DOHH2 (cell line): ENCODE data around the gene FMO1.
"Not testable (repeated sequence)": the region's sequence is repeated elsewhere in the genome, so short reads cannot be mapped to it uniquely, and the experiment has no call there.

Experiments used
- H3F3A ChIP-seq: fragments of 200-600 bp; sonication (generic), shearing (Covaris generic); 2 replicates; pipeline ENCODE4 v1.6.0; 2016; ENCODE audit warnings: antibody characterized with exemption, mild to moderate bottlenecking; ENCODE audit not compliant: control insufficient read depth, insufficient read depth
- H3K27ac ChIP-seq: fragments of 200-600 bp; sonication (generic); 2 replicates; pipeline ENCODE4 v1.5.1; 2014; ENCODE audit warnings: low read depth, mild to moderate bottlenecking, low read length, moderate library complexity
- H3K27me3 ChIP-seq: fragments of 200-600 bp; sonication (generic); 2 replicates; pipeline ENCODE4 v1.6.1; 2014; ENCODE audit warnings: mild to moderate bottlenecking, low read length, mixed read lengths; ENCODE audit not compliant: control insufficient read depth
- H3K36me3 ChIP-seq: fragments of 200-600 bp; sonication (generic); 2 replicates; pipeline ENCODE4 v1.6.1; 2014; ENCODE audit warnings: mild to moderate bottlenecking, low read length, moderate library complexity, mixed read lengths; ENCODE audit not compliant: control insufficient read depth
- H3K4me1 ChIP-seq: fragments of 200-600 bp; sonication (generic); 2 replicates; pipeline ENCODE4 v1.6.1; 2014; ENCODE audit warnings: mild to moderate bottlenecking, low read length, mixed read lengths; ENCODE audit not compliant: control insufficient read depth
- H3K4me2 ChIP-seq: fragments of 200-600 bp; sonication (generic); 2 replicates; pipeline ENCODE4 v1.6.0; 2014; ENCODE audit warnings: mild to moderate bottlenecking, low read length, moderate library complexity
- H3K4me3 ChIP-seq: fragments of 200-600 bp; sonication (generic); 2 replicates; pipeline ENCODE4 v1.5.1; 2014; ENCODE audit warnings: mild to moderate bottlenecking, low read length, mixed read lengths
- H3K79me2 ChIP-seq: fragments of 200-600 bp; sonication (generic); 2 replicates; pipeline ENCODE4 v1.6.1; 2014; ENCODE audit warnings: mild to moderate bottlenecking, low read length, mixed read lengths; ENCODE audit not compliant: control insufficient read depth
- H3K9me2 ChIP-seq: fragments of 200-600 bp; sonication (generic); replicated peaks from 2 replicates; pipeline ENCODE4 v1.6.1; 2014; ENCODE audit warnings: mild to moderate bottlenecking, low read length, mixed read lengths; ENCODE audit not compliant: control insufficient read depth
- H3K9me3 ChIP-seq: fragments of 200-600 bp; sonication (generic); 2 replicates; pipeline ENCODE4 v1.6.1; 2014; ENCODE audit warnings: antibody characterized with exemption, low read length, mixed read lengths; ENCODE audit not compliant: control insufficient read depth, insufficient read depth
- H4K20me1 ChIP-seq: fragments of 200-600 bp; sonication (generic); 2 replicates; pipeline ENCODE4 v1.6.0; 2014; ENCODE audit warnings: low read depth, mild to moderate bottlenecking, antibody characterized with exemption, low read length, moderate library complexity; ENCODE audit not compliant: control insufficient read depth, insufficient read depth
- EZH2phosphoT487 ChIP-seq: fragments of 200-600 bp; sonication (generic); IDR thresholded peaks from 2 replicates; pipeline ENCODE4 v1.6.1; 2017; ENCODE audit warnings: borderline replicate concordance, mild to moderate bottlenecking, antibody characterized with exemption, low read length, moderate library complexity, mixed read lengths
- TF ChIP-seq, protein P1 (sequence below): fragments of 200-600 bp; sonication (generic); IDR thresholded peaks from one replicate; pipeline ENCODE4 v1.5.1; 2014; ENCODE audit warnings: antibody characterized with exemption, mild to moderate bottlenecking, low read depth, low read length; ENCODE audit not compliant: poor library complexity, severe bottlenecking

Gene FMO1

DNA sequence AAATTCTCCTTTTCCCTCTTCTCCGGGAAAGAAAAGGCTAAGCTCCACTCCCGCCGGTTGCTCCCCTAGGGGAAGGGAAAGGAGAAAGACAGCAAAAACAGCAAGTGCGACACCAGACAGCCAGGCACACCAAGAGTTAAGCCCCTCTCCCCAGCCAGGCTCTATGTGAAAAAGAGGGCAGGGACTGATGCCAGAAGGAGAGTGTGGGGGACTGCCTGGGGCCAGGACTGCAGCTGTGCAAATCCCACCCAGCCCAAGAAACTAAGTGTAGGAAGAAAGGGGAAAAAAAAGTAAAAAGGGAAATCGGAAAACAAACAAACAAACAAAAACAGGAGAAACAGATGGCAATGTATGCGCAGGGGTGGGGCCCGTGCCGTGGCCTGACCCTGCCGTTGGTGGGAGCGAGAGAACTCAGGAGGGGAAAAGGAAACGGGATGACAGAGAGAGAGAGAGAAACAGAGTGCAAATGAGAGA lies 27.7 kb upstream of the FMO1 start:
- H3K4me1 ChIP-seq, result peaks cover 7% of the 10 kb centered on the region
- no peaks in the 10 kb centered on the region for H3K27me3 ChIP-seq
- H3K4me3 ChIP-seq, result no peak overlapping the region
- H3F3A ChIP-seq, result no peaks in the 10 kb centered on the region
- no peaks in the 10 kb centered on the region for H4K20me1 ChIP-seq
- no peak for TF ChIP-seq EZH2phosphoT487
- TF ChIP-seq, protein P1, sequence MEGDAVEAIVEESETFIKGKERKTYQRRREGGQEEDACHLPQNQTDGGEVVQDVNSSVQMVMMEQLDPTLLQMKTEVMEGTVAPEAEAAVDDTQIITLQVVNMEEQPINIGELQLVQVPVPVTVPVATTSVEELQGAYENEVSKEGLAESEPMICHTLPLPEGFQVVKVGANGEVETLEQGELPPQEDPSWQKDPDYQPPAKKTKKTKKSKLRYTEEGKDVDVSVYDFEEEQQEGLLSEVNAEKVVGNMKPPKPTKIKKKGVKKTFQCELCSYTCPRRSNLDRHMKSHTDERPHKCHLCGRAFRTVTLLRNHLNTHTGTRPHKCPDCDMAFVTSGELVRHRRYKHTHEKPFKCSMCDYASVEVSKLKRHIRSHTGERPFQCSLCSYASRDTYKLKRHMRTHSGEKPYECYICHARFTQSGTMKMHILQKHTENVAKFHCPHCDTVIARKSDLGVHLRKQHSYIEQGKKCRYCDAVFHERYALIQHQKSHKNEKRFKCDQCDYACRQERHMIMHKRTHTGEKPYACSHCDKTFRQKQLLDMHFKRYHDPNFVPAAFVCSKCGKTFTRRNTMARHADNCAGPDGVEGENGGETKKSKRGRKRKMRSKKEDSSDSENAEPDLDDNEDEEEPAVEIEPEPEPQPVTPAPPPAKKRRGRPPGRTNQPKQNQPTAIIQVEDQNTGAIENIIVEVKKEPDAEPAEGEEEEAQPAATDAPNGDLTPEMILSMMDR, result no peak
- H3K9me2 ChIP-seq, result no peaks in the 10 kb centered on the region
- no peaks in the 10 kb centered on the region for H3K9me3 ChIP-seq
- no peak overlapping the region for H3K27ac ChIP-seq
- no peaks in the 10 kb centered on the region for H3K79me2 ChIP-seq
- no peaks in the 10 kb centered on the region for H3K36me3 ChIP-seq
- H3K4me2 ChIP-seq, result no peak overlapping the region

DNA sequence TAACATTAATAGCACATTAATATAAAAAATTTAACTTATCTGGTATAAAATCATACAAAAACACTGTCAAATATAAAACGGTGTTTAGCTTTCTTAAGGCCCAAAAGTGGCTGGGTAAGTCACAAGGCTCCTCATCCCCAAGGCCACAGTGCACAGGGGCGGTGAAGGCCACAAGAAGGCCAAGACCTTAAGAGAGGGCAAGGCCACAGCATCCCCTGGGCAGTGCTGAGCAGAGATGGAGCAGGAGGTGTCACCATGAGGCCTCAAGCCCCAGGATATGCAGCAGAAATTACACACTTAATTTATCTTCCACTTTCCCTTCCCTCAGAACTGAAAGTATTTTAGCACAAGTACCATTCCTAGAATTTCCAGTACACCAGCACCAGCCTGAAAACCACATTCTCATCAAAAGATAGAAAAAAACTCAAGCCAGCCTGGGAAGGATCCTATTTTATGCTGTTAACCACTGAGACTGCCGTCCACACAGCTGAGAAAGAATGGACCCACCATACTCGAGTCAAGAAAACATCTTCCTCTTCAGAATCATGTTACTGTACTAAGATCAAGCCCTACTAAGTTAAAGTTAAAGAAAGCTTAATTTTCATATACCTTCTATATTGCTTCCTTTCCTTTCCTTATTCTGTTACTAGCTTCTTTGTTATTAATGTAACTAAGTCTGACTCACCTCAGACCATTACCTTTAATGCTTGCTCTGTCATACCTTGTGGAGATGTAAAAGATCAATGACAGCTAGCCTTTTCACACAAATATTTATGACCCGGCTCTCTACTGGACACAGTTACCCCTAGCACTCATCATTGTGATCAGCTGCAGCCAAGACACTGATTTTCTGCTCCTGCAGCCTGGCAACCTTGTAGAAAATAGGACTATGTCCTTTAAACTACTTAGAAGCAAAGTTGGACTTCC lies 26.4 kb upstream of the FMO1 start:
- Histone ChIP-seq H3K4me1 (peaks cover 7% of the 10 kb centered on the region), H3K27ac (no peak overlapping the region), H4K20me1 (no peaks in the 10 kb centered on the region), H3K4me2 (no peak overlapping the region), H3K27me3 (no peaks in the 10 kb centered on the region), H3K9me3 (no peaks in the 10 kb centered on the region), H3K9me2 (no peaks in the 10 kb centered on the region), H3F3A (no peaks in the 10 kb centered on the region), H3K36me3 (no peaks in the 10 kb centered on the region), H3K79me2 (no peaks in the 10 kb centered on the region), H3K4me3 (no peak overlapping the region)
- TF ChIP-seq, protein P1, result no peak
- no peak for TF ChIP-seq EZH2phosphoT487

DNA sequence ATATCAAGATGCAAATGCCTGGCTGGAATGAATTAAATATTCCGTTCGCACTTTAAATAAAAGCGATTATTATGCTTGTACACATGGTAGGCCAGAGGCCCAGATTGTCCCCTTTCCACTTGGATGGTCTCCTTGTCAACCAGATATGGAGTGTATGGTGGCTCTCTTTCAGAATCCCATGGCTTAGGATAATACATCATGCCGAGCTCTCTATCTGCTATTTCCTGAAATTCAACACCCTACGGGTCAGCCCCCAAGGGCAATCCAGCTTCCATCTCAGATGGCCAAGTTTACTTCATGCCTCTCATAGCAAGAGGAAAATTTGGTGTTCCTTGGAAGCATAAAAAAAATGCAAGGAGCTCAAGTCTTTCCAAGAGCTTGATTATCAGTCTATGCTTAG lies 25.4 kb upstream of the FMO1 start:
- H4K20me1 ChIP-seq, result no peaks in the 10 kb centered on the region
- no peak for TF ChIP-seq EZH2phosphoT487
- TF ChIP-seq, protein P1, result no peak
- H3K36me3 ChIP-seq, result no peaks in the 10 kb centered on the region
- no peaks in the 10 kb centered on the region for H3F3A ChIP-seq
- H3K9me2 ChIP-seq, result no peaks in the 10 kb centered on the region
- no peaks in the 10 kb centered on the region for H3K9me3 ChIP-seq
- no peak overlapping the region for H3K27ac ChIP-seq
- H3K79me2 ChIP-seq, result no peaks in the 10 kb centered on the region
- H3K4me2 ChIP-seq, result no peak overlapping the region
- no peak overlapping the region for H3K4me3 ChIP-seq
- peaks cover 7% of the 10 kb centered on the region for H3K4me1 ChIP-seq
- no peaks in the 10 kb centered on the region for H3K27me3 ChIP-seq

DNA sequence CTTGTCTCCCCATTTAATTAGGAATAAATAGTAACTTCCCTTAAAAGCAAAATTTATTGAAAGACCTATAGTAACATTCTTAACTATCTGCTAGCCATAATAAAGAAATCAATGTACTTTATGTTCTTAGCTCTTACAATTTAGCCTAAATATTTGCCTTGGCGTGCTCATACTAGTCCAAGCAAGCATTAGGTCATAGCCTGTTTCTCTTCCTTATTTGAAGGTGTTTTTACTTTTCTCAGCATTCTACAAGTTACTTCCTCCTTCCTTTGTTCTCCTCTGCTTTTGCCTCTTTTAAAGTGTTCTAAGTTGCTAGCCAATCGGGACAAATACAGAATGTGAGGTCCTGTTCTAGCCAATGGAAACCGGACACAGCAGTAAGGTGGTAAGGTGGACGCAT lies 24.0 kb upstream of the FMO1 start:
- H3K4me3 ChIP-seq, H3K27me3 ChIP-seq, H3K9me2 ChIP-seq, H3K4me2 ChIP-seq, H4K20me1 ChIP-seq, H3K36me3 ChIP-seq, H3F3A ChIP-seq, H3K4me1 ChIP-seq, H3K9me3 ChIP-seq, H3K79me2 ChIP-seq, H3K27ac ChIP-seq: not testable (repeated sequence)
